HCT116 (cell line): ENCODE results near the gene EPHB2. TPM values are rescaled to one million over a fixed set of nuclear protein-coding genes. Genes with fewer than 3 reads are reported as not detected.

ENCODE experiments used
- ATAC-seq: fragments of 200-7000 bp; cut with Tn5 transposase; 2 replicates; pipeline ENCODE4 v1.9.1; 2020; ENCODE audit warnings: mild to moderate bottlenecking, moderate library complexity
- BruUV-seq: library from RNA; stranded (reverse); fragments of 400-500 nt; replicated peaks from 2 replicates; lab custom pipeline; 2021; lab: Mats Ljungman, UMichigan
- CTCF ChIA-PET: fragments of 300-600 bp; sonication (Branson Sonifier 250); formaldehyde crosslinking; loops from one replicate; lab custom pipeline; 2021; ENCODE audit warnings: antibody characterized with exemption; lab: Charles Lee
- POLR2A ChIA-PET: fragments of 300-600, 350-600 bp; sonication (Branson Sonifier 250); formaldehyde crosslinking; loops from one replicate; lab custom pipeline; 2021; ENCODE audit warnings: antibody characterized with exemption; lab: Charles Lee
- RAD21 ChIA-PET, 2 experiments: fragments of 300-600 bp; sonication (Branson Sonifier 250); formaldehyde crosslinking; loops; one replicate each; lab custom pipeline; 2023; ENCODE audit warnings: low total read pairs in 2 of 2; ENCODE audit not compliant: uncharacterized antibody in 2 of 2, unreplicated experiment in 2 of 2, low non-redundant PET in 1 of 2; lab: Charles Lee
- DNase-seq: peaks from one replicate; pipeline ENCODE4 v3.0.0-alpha.2; 2010; ENCODE audit warnings: low read depth, low spot score
- H2AFZ ChIP-seq: fragments of 200-600 bp; shearing (Covaris generic), sonication (generic); 2 replicates; pipeline ENCODE4 v1.6.1; 2017; ENCODE audit warnings: low read depth, mixed run types, mixed read lengths, antibody characterized with exemption, low read length; ENCODE audit not compliant: poor library complexity, severe bottlenecking
- H3K27ac ChIP-seq: 2 replicates; pipeline ENCODE4 v1.5.1; 2012; ENCODE audit warnings: low read depth, low read length
- H3K27me3 ChIP-seq: fragments of 200-600 bp; sonication (generic); 2 replicates; pipeline ENCODE4 v1.6.1; 2016; ENCODE audit warnings: mixed run types, low read length, mixed read lengths; ENCODE audit not compliant: insufficient read depth
- H3K36me3 ChIP-seq, 2 experiments: fragments of 200-500 bp in 1 of 2; fragments of 200-600 bp in 1 of 2; sonication (Bioruptor generic) in 1 of 2; sonication (generic) in 1 of 2; 2 replicates each; pipeline versions ENCODE4 v1.5.1 to v1.6.1; 2014 to 2016; ENCODE audit warnings: low read length in 2 of 2, inconsistent platforms in 1 of 2, mixed read lengths in 1 of 2, mixed run types in 1 of 2; ENCODE audit not compliant: insufficient read depth in 2 of 2, control insufficient read depth in 1 of 2
- H3K4me1 ChIP-seq, 2 experiments: fragments of 200-600 bp in 1 of 2; sonication (generic) in 1 of 2; 2 replicates each; pipeline versions ENCODE4 v1.5.1 to v1.6.1; 2012 to 2017; ENCODE audit warnings: low read length in 2 of 2, inconsistent platforms in 1 of 2, mild to moderate bottlenecking in 1 of 2, mixed read lengths in 1 of 2, mixed run types in 1 of 2, moderate library complexity in 1 of 2; ENCODE audit not compliant: insufficient read depth in 2 of 2, control insufficient read depth in 1 of 2
- H3K4me2 ChIP-seq: fragments of 200-600 bp; sonication (generic); 2 replicates; pipeline ENCODE4 v1.6.1; 2017; ENCODE audit warnings: mixed run types, low read length, mixed read lengths
- H3K4me3 ChIP-seq, 2 experiments: fragments of 200-600 bp in 1 of 2; sonication (generic) in 1 of 2; replicated peaks in 1 of 2; 2 replicates each; pipeline ENCODE4 v1.5.1; 2011 to 2016; ENCODE audit warnings: low read length in 2 of 2, control low read depth in 1 of 2, low read depth in 1 of 2, mild to moderate bottlenecking in 1 of 2, mixed read lengths in 1 of 2, mixed run types in 1 of 2
- H3K79me2 ChIP-seq: fragments of 200-600 bp; sonication (generic); 2 replicates; pipeline ENCODE4 v1.6.1; 2017; ENCODE audit warnings: mild to moderate bottlenecking, mixed run types, low read length, moderate library complexity, mixed read lengths; ENCODE audit not compliant: insufficient read depth
- H3K9ac ChIP-seq: fragments of 200-600 bp; sonication (generic); 2 replicates; pipeline ENCODE4 v1.6.1; 2016; ENCODE audit warnings: low read length, mixed read lengths
- H3K9me2 ChIP-seq: fragments of 200-600 bp; sonication (generic), shearing (Covaris generic); 2 replicates; pipeline ENCODE4 v1.6.1; 2017; ENCODE audit warnings: mixed run types, mild to moderate bottlenecking, moderate library complexity; ENCODE audit not compliant: insufficient read depth
- H3K9me3 ChIP-seq, 2 experiments: fragments of 200-500 bp in 1 of 2; fragments of 200-600 bp in 1 of 2; sonication (Bioruptor generic) in 1 of 2; sonication (generic) in 1 of 2; 2 replicates each; pipeline ENCODE4 v1.6.1; 2014 to 2017; ENCODE audit warnings: low read length in 2 of 2, mixed read lengths in 2 of 2, inconsistent platforms in 1 of 2, low read depth in 1 of 2, mild to moderate bottlenecking in 1 of 2, mixed run types in 1 of 2, moderate library complexity in 1 of 2; ENCODE audit not compliant: control insufficient read depth in 1 of 2, insufficient read depth in 1 of 2
- H4K20me1 ChIP-seq: fragments of 200-600 bp; sonication (generic), shearing (Covaris generic); 2 replicates; pipeline ENCODE4 v1.6.1; 2017; ENCODE audit warnings: mixed run types, mild to moderate bottlenecking, moderate library complexity; ENCODE audit not compliant: insufficient read depth
- CBX3 ChIP-seq: IDR thresholded peaks from 2 replicates; pipeline ENCODE4 v1.6.1; 2012; ENCODE audit warnings: low read depth
- CEBPB ChIP-seq: IDR thresholded peaks from 2 replicates; pipeline ENCODE4 v1.6.1; 2012; ENCODE audit warnings: low read depth
- EGR1 ChIP-seq: IDR thresholded peaks from 2 replicates; pipeline ENCODE4 v1.6.1; 2012; ENCODE audit warnings: low read depth
- EZH2 ChIP-seq: fragments of 200-600 bp; sonication (generic); IDR thresholded peaks from 2 replicates; pipeline ENCODE4 v1.6.1; 2017; ENCODE audit warnings: antibody characterized with exemption, mixed run types
- FOSL1 ChIP-seq: IDR thresholded peaks from 2 replicates; pipeline ENCODE4 v1.6.1; 2012; ENCODE audit warnings: low read depth
- POLR2AphosphoS5 ChIP-seq: IDR thresholded peaks from 2 replicates; pipeline ENCODE4 v1.6.1; 2011; ENCODE audit warnings: mild to moderate bottlenecking, low read depth, low read length, moderate library complexity
- RAD21 ChIP-seq: IDR thresholded peaks from 2 replicates; pipeline ENCODE4 v1.6.1; 2012; ENCODE audit warnings: low read depth, mild to moderate bottlenecking
- SIN3A ChIP-seq: IDR thresholded peaks from 2 replicates; pipeline ENCODE4 v1.6.1; 2012; ENCODE audit warnings: low read depth
- SRF ChIP-seq: IDR thresholded peaks from 2 replicates; pipeline ENCODE4 v1.6.1; 2012; ENCODE audit warnings: low read depth
- TCF7L2 ChIP-seq: IDR thresholded peaks from 2 replicates; pipeline ENCODE4 v1.7.0; 2011; ENCODE audit warnings: borderline replicate concordance, inconsistent platforms; ENCODE audit not compliant: insufficient read depth, insufficient read length; ENCODE audit errors: extremely low read depth
- YY1 ChIP-seq: IDR thresholded peaks from 2 replicates; pipeline ENCODE4 v1.6.1; 2011; ENCODE audit warnings: low read length, low read depth, moderate library complexity, mild to moderate bottlenecking; ENCODE audit not compliant: insufficient replicate concordance; ENCODE audit errors: extremely low read depth
- ZBTB33 ChIP-seq: IDR thresholded peaks from 2 replicates; pipeline ENCODE4 v1.6.1; 2011; ENCODE audit warnings: mild to moderate bottlenecking, low read length, moderate library complexity; ENCODE audit not compliant: insufficient replicate concordance; ENCODE audit errors: extremely low read depth
- intact Hi-C: fragments of 100-400 bp; cut with micrococcal nuclease; formaldehyde crosslinking; loops from 2 replicates; pipeline ENCODE4 v1.10.0; 2022
- total RNA-seq: library from RNA; stranded (reverse); gene quantifications from one replicate; pipeline ENCODE4 v1.2.1, GENCODE V29; 2021; ENCODE audit not compliant: unreplicated experiment
- TF ChIP-seq, protein P1 (sequence below): IDR thresholded peaks from 2 replicates; pipeline ENCODE4 v1.6.1; 2012
- TF ChIP-seq, protein P2 (sequence below), 3 experiments: fragments of 200-600 bp in 1 of 3; sonication (generic) in 1 of 3; IDR thresholded peaks in 2 of 3; conservative IDR thresholded peaks in 1 of 3; 2 replicates each; pipeline ENCODE4 v1.5.1; 2012 to 2017; ENCODE audit warnings: low read depth in 2 of 3, low read length in 2 of 3, antibody characterized with exemption in 1 of 3, borderline replicate concordance in 1 of 3, control low read depth in 1 of 3, mild to moderate bottlenecking in 1 of 3, mixed read lengths in 1 of 3, mixed run types in 1 of 3, moderate library complexity in 1 of 3; ENCODE audit not compliant: insufficient read depth in 1 of 3

Gene EPHB2
- total RNA-seq, 1 experiment from 2014 or later = 19.5 TPM

- intact Hi-C loops = loop anchor here (1.0 kb wide), 2 partner anchors 158 to 188 kb away; no protein-coding TSS in a partner anchor
- ChIA-PET RAD21 (interaction anchor here in 1 of 2 experiments (1.1 to 2.0 kb wide), 2 partner anchors 158 to 188 kb away, joined by 6 to 20 read pairs; no protein-coding TSS in a partner anchor), POLR2A (no interaction called here), CTCF (interaction anchor here (1.3 to 2.7 kb wide), 6 partner anchors 9 to 196 kb away, joined by 3 to 83 read pairs (median 7); no protein-coding TSS in a partner anchor)
- H3K27ac ChIP-seq = no peak overlapping the region
- no peak for ATAC-seq
- no peak overlapping the region for H2AFZ ChIP-seq
- H3K79me2 ChIP-seq = no peaks in the 10 kb centered on the region
- no TSS peak for BruUV-seq
- H3K9ac ChIP-seq = no peak overlapping the region
- no peaks in the 10 kb centered on the region for H4K20me1 ChIP-seq
- no peaks in the 10 kb centered on the region for H3K9me3 ChIP-seq
- H3K36me3 ChIP-seq = no peaks in the 10 kb centered on the region
- H3K9me2 ChIP-seq = no peaks in the 10 kb centered on the region
- no peak overlapping the region for H3K4me2 ChIP-seq
- no peaks in the 10 kb centered on the region for H3K27me3 ChIP-seq
- H3K4me3 ChIP-seq = no peak overlapping the region
- TF ChIP-seq FOSL1 (no peak), RAD21 (no peak), EGR1 (no peak), SRF (no peak), SIN3A (no peak), POLR2AphosphoS5 (no peak), EZH2 (no peak)
- TF ChIP-seq, protein P1, sequence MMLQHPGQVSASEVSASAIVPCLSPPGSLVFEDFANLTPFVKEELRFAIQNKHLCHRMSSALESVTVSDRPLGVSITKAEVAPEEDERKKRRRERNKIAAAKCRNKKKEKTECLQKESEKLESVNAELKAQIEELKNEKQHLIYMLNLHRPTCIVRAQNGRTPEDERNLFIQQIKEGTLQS = no peak
- TF ChIP-seq, all 23 proteins: peak for 0
- peaks cover 6 to 7% of the 10 kb centered on the region in 2 experiments; a peak in 3 of 4 replicates for H3K4me1 ChIP-seq
- no peak for DNase-seq
Observed at GRCh38 chr1:22862752-22863151, 152.1 kb downstream of the EPHB2 start.

GRCh38 chr1:22863766-22864165 is 153.1 kb downstream of the EPHB2 start:
- no peak for TF ChIP-seq RAD21
- TF ChIP-seq TCF7L2 = no peak
- TF ChIP-seq FOSL1 = no peak
- TF ChIP-seq, protein P2, sequence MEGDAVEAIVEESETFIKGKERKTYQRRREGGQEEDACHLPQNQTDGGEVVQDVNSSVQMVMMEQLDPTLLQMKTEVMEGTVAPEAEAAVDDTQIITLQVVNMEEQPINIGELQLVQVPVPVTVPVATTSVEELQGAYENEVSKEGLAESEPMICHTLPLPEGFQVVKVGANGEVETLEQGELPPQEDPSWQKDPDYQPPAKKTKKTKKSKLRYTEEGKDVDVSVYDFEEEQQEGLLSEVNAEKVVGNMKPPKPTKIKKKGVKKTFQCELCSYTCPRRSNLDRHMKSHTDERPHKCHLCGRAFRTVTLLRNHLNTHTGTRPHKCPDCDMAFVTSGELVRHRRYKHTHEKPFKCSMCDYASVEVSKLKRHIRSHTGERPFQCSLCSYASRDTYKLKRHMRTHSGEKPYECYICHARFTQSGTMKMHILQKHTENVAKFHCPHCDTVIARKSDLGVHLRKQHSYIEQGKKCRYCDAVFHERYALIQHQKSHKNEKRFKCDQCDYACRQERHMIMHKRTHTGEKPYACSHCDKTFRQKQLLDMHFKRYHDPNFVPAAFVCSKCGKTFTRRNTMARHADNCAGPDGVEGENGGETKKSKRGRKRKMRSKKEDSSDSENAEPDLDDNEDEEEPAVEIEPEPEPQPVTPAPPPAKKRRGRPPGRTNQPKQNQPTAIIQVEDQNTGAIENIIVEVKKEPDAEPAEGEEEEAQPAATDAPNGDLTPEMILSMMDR (IDR thresholded peaks at IDR 0.05 in 2 of 3, conservative IDR thresholded peaks at IDR 0.05 in 1 of 3; ENCODE audit: borderline replicate concordance in 1 of 3, insufficient read depth in 1 of 3, low read depth in 2 of 3, low read length in 2 of 3) = no peak
- TF ChIP-seq EGR1 = no peak
- no peak for TF ChIP-seq CBX3
- no peak for TF ChIP-seq CEBPB
- no peak for TF ChIP-seq ZBTB33
- no peak for TF ChIP-seq YY1
- H3K27me3 ChIP-seq = no peaks in the 10 kb centered on the region
- H2AFZ ChIP-seq = no peak overlapping the region
- intact Hi-C loops = no loop called here
- H3K4me3 ChIP-seq = no peak overlapping the region
- no TSS peak for BruUV-seq
- no peak overlapping the region for H3K27ac ChIP-seq
- no peak overlapping the region for H3K9ac ChIP-seq
- H3K36me3 ChIP-seq = no peaks in the 10 kb centered on the region
- RAD21 ChIA-PET = no interaction called here
- POLR2A ChIA-PET = no interaction called here
- DNase-seq (no peak), ATAC-seq (no peak)
- H3K4me1 ChIP-seq = peaks cover 6 to 7% of the 10 kb centered on the region in 2 experiments; a peak in 3 of 4 replicates
- no peaks in the 10 kb centered on the region for H3K79me2 ChIP-seq
- no peak overlapping the region for H3K4me2 ChIP-seq
- no peaks in the 10 kb centered on the region for H4K20me1 ChIP-seq
- H3K9me3 ChIP-seq = peaks cover 0 to 3% of the 10 kb centered on the region in 2 experiments; a peak in 1 of 4 replicates
- CTCF ChIA-PET = no interaction called here
- no peaks in the 10 kb centered on the region for H3K9me2 ChIP-seq
